Smooth muscle cell of the pulmonary artery (primary cell): Measurements from ENCODE around the gene IFNA6. TPM values are rescaled to one million over a fixed set of nuclear protein-coding genes. Genes with fewer than 3 reads are reported as not detected.

Source experiments
- total RNA-seq: library from RNA; depleted of rRNA; stranded (reverse); fragments of >200 nt; gene quantifications from 2 replicates; pipeline ENCODE4 v1.2.3, GENCODE V29; 2014

IFNA6 gene
- total RNA-seq: not detected in 2 replicates

DNA sequence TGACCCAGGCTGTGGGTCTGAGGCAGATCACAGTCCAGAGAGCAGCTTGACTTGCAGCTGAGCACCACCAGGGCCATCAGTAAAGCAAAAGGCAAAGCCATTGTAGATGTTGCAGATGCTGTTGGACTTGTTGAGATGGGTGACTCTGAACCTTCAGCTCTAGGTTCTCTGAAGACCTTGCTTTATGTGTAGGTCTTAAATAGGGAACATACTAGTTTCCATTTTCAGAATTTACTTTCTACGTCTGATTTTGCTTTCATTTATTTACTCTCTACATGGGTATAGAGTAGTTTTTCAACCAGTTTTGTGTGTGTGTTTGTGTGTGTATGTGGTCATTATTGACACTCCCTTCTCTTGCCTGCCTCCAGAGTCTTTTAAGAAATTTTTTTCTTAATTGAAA, at the start of gene IFNA6:
Gene IFNA6, minus strand, starts transcription at position 101 of the 400 bp plus-strand sequence. Its CDS starts 0 bp downstream, at position 101.

DNA sequence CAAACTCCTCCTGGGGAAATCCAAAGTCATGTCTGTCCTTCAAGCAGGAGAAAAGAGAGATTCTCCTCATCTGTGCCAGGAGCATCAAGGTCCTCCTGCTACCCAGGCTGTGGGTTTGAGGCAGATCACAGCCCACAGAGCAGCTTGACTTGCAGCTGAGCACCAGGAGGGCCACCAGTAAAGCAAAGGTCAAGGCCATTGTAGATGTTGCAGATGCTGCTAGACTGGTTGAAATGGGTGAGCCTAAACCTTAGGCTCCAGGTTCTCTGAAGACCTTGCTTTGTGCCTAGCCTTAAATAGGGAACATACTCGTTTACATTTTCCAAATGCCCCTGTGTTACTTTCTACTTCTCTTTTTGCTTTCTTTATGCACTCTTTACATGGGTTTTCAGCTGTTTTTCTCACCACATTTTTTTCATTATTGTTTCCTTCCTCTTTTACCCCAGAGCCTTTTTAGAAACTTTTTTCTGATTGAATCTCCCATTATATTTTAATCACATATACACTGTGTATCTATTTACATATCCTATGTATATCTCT, 34.5 kb upstream of the IFNA6 start, which contains the start of gene IFNA2:
Gene IFNA2, minus strand, starts transcription at position 268 of the 540 bp plus-strand sequence. Its CDS starts 69 bp downstream, at position 199.

DNA sequence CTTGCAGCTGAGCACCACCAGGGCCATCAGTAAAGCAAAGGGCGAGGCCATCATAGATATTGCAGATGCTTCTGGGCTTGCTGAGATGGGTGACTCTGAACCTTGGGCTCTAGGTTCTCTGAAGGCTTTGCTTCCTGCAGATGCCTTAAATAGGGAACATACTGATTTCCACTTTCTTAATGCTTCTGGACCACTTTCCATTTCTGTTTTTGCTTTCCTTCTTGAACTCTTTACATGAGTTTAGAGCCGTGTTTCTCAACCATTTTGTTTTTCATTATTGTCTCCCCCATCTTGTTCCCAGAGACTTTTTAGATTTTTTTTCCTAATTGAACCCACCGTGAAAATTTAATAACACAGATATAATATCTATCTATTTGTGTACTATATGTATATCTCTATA, 17.3 kb upstream of the IFNA6 start, which contains the start of gene IFNA13:
Gene IFNA13, minus strand, starts transcription at position 101 of the 400 bp plus-strand sequence. Its CDS starts 47 bp downstream, at position 54.

DNA sequence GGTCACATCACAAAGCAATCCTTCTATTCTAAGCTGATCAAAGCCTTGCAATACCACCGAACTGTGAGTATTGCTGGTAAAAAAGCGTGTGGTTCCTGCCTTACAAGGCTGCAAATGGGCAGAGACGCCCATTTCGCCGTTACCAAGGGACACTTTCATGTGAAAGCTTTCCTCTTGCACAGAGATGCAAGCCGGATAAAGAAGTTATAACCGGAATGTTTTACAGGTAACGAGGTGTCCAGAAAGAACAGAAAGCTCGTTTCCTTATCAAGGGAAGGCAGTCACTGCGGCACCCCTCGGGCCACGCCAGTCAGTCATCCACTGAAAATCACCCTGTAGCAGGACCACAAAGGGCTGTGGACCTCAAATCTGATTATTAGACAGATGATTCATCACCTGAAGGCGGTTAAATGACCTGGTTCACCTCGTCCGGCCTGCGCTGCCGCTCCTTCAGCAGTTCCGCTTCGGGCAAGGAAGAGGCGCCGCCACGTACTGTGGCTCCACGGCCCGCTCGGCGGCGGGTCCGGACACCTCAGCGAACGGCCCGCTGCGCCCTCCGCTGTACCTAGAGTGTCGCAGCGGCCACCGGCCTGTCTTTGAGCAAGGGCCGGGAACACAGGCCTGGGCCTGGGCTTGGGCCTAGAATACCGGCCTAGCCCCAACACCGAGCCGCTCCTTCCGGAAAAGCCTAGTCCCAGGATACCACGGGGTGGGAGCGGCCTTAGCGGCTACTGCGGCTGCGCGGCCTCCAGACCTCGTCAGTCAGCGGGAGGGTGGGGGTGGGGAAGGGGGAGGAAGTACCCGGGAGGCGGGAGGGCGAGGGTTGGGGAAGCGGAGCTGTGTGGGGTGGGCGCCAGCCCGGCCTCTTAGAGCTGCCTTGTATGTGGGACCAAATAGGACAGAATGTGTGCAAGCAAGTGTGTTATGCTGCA, 15.7 kb downstream of the IFNA6 start, which contains the start of gene KLHL9:
Gene KLHL9, minus strand, starts transcription at position 704 of the 932 bp plus-strand sequence. Its CDS starts 545 bp downstream, at position 159.

DNA sequence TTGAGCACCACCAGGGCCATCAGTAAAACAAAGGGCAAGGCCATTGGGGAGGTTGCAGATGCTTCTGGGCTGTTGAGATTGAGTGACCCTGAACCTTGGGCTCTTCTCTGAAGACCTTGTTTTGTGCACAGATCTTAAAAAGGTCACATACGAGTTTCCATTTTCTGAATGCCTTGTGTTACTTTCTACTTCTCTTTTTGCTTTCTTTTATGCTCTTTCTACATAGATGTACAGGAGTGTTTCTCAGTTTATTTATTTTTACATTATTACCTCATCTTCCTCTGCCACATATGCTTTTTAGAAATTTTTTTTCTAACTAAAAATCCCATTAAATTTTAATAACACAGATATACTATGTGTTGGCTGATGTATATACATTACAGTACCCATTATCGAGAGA, 45.5 kb downstream of the IFNA6 start, which contains the start of gene IFNA5:
Gene IFNA5, minus strand, starts transcription at position 101 of the 400 bp plus-strand sequence. Its CDS starts 57 bp downstream, at position 44.

Other genes with a start within 250 kb of the IFNA6 start
- gene IFNW1, start 209.1 kb downstream of the IFNA6 start, total RNA-seq: not detected in 2 replicates
- gene IFNA21, start 184.2 kb downstream of the IFNA6 start, total RNA-seq: not detected in 2 replicates
- not detected in 2 replicates for gene IFNA4, start 163.3 kb downstream of the IFNA6 start, total RNA-seq
- not detected in 2 replicates for gene IFNA7, start 148.7 kb downstream of the IFNA6 start, total RNA-seq
- gene IFNA10, start 143.7 kb downstream of the IFNA6 start, total RNA-seq: not detected in 2 replicates
- not detected in 2 replicates for gene IFNA16, start 133.6 kb downstream of the IFNA6 start, total RNA-seq
- not detected in 2 replicates for gene IFNA17, start 122.7 kb downstream of the IFNA6 start, total RNA-seq
- gene IFNA14, start 110.9 kb downstream of the IFNA6 start, total RNA-seq: not detected in 2 replicates
- not detected in 2 replicates for gene IFNA5, start 45.6 kb downstream of the IFNA6 start, total RNA-seq
- 37.7 and 49.3 TPM in 2 replicates for gene KLHL9, start 15.5 kb downstream of the IFNA6 start, total RNA-seq
- gene IFNA13, start 17.2 kb upstream of the IFNA6 start, total RNA-seq: not detected in 2 replicates
- not detected in 2 replicates for gene IFNA2, start 34.5 kb upstream of the IFNA6 start, total RNA-seq
- not detected in 2 replicates for gene IFNA8, start 58.2 kb upstream of the IFNA6 start, total RNA-seq
- not detected in 2 replicates for gene IFNA1, start 89.6 kb upstream of the IFNA6 start, total RNA-seq
- 10.4 and 30.1 TPM in 2 replicates for gene IFNE, start 131.4 kb upstream of the IFNA6 start, total RNA-seq